Measurements from ENCODE around the gene P2RX3.
"Not testable (repeated sequence)": the region's sequence is repeated elsewhere in the genome, so short reads cannot be mapped to it uniquely, and the experiment has no call there.

P2RX3 gene

DNA sequence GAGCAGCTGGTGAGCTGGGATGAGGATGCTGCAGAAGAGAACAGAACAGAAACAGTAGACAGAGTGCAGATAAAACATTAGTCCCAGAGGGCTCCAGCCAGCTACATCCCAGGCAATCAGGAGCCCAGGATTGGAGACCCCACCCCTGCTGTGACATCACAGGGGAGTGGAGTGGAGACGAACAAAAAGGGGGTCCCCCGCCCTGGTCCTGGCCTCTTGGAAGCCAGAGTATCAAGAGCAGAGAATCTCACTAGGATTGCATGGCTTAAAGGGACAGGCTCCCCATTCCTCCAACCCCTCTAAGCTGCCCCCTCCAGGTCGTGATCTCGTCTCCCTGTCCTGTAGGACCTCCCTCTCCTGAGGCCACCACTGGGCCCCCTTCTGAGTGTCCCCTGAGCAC lies at the start of gene P2RX3:
TSS of gene P2RX3 (plus strand) at position 211 of the 400 bp plus-strand sequence. CDS start 199 bp downstream, outside the sequence.
- no peaks in the 10 kb centered on the region for H3K9me3 ChIP-seq (ENCODE audit: control insufficient read depth, insufficient read depth, low read length)
- peaks cover 25% of the 10 kb centered on the region for H3K4me1 ChIP-seq (ENCODE audit: insufficient read depth, low read length)
- H3K36me3 ChIP-seq (ENCODE audit: insufficient read depth, low read length): peaks cover 6% of the 10 kb centered on the region; the same call in 1 of the 2 replicates
- H3K9ac ChIP-seq (ENCODE audit: low read depth, low read length): no peak within 1 kb of the TSS

DNA sequence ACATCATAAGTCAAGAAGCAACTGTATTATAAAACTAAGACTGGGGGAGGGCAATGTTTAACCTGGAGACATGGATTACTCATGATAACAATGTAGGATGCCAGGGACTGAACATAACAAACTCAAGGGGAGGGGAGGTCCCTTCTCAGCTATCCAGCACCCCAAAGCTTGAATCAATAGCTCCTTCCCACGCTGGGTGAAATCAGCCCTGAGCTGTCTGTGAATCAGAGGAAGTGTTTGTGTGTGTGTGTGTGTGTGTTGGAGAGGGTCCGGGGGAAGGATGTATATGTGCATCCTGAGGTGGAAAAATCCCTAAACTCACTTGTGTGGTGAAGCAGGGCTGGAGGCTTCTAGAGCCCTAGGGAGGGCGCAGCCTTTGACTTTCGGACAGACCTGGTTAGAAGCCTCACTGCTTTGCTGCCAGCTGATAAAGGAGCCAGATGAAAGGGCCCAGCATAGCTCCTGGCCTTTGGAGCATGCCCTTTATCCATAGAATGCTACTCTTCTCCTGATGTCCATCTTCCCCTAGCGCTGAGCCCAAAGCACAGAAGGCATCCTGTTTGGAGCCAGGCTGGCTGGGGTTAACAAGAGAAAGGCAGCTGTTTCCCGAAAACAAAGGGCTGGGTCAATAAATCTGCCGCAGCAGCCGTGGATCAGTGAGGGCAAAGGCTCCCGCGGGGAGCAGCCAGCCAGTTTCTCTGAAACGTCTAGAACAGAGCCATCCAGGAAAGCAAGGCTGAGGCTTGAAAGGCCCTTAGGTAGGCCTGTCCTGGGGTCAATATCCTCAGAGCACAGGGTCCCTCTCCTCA lies 49.2 kb upstream of the P2RX3 start:
- Histone ChIP-seq H3K36me3 (ENCODE audit: insufficient read depth, low read length) (no peaks in the 10 kb centered on the region), H3K9ac (ENCODE audit: low read depth, low read length) (no peak overlapping the region), H3K9me3 (ENCODE audit: control insufficient read depth, insufficient read depth, low read length) (no peaks in the 10 kb centered on the region), H3K4me1 (ENCODE audit: insufficient read depth, low read length) (peaks cover 19% of the 10 kb centered on the region)

DNA sequence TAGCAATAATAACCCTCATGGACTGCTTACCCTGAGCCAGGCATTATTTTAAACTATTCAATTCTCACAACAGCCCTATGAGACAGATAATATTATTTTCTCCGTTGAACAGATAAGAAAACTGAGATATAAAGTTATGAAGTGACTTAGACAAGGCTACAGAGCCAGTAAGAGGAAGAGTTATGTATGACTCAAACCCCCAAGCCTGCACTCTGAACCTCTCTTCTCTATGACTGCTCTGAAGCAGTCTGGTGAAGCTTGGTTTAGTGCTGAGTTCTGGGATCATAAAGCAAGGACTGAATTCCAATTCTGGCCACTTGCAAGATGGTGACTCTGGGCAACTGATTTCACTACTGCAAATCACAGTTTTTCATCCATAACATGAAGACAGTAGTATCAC lies 47.9 kb upstream of the P2RX3 start:
- Histone ChIP-seq H3K9ac (ENCODE audit: low read depth, low read length) (no peak overlapping the region), H3K4me1 (ENCODE audit: insufficient read depth, low read length) (peaks cover 13% of the 10 kb centered on the region), H3K36me3 (ENCODE audit: insufficient read depth, low read length) (no peaks in the 10 kb centered on the region; the same call in 1 of the 2 replicates), H3K9me3 (ENCODE audit: control insufficient read depth, insufficient read depth, low read length) (no peaks in the 10 kb centered on the region)

DNA sequence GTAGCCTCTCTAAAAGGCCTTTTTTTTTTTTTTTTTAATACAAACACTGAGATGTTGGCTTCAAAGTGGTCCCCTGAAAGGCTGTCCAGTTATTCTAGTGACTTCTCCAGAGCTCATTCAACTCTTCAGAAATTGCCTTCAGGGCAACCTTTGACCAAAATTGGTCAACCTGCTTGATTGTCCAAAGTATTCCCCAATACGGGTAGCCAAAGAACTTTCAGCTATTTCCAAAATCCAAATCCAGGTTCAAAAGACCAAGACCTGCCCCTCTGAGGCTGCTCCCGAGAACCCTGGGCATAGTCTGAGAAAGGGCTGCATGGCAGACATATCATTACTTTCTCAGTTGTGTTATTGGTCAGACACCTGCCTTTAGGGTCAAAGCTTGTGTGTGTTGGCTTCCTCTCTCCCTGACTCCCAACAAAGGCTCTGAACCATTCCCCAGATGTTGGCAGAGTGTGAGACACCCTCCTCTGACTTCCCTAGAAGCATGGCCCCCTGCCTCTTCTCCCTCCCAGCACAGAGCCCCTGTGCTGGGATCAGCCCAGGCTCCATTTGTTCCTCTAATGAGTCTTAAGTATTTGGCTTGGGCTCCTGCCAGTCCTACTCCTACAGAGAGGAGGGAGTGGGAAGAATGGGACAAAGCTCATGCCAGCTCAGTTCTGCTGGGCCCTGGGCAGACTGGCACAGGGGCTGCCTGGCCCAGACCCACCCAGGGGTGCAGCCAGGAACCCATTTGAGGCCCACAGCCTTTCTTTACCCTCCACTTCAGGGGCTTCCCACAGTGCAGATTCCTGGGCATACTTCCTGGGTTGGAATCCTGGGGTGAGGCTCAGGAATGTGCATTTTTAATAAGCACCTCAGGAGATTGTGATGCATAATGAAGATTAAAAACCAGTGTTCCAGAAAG lies 43.7 kb upstream of the P2RX3 start:
- Histone ChIP-seq H3K9ac (ENCODE audit: low read depth, low read length) (no peak overlapping the region), H3K4me1 (ENCODE audit: insufficient read depth, low read length) (peaks cover 3% of the 10 kb centered on the region; the same call in 1 of the 2 replicates), H3K36me3 (ENCODE audit: insufficient read depth, low read length) (peaks cover 14% of the 10 kb centered on the region), H3K9me3 (ENCODE audit: control insufficient read depth, insufficient read depth, low read length) (no peaks in the 10 kb centered on the region)

DNA sequence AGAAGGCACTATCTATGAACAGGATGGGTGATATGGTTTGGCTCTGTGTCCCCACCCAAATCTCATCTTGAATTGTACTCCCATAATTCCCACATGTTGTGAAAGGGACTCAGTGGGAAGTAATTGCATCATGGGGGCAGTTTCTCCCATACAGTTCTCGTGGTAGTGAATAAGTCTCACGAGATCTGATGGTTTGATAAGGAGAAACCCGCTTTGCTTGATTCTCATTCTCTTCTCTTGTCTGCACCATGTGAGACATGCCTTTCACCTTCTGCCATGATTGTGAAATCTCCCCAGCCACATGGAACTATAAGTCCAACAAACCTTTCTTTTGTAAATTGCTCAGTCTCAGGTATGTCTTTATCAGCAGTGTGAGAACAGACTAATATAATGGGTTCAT lies 41.9 kb upstream of the P2RX3 start:
- H3K9ac ChIP-seq (ENCODE audit: low read depth, low read length); H3K9me3 ChIP-seq (ENCODE audit: control insufficient read depth, insufficient read depth, low read length); H3K4me1 ChIP-seq (ENCODE audit: insufficient read depth, low read length): not testable (repeated sequence)
- H3K36me3 ChIP-seq (ENCODE audit: insufficient read depth, low read length): peaks cover 30% of the 10 kb centered on the region

DNA sequence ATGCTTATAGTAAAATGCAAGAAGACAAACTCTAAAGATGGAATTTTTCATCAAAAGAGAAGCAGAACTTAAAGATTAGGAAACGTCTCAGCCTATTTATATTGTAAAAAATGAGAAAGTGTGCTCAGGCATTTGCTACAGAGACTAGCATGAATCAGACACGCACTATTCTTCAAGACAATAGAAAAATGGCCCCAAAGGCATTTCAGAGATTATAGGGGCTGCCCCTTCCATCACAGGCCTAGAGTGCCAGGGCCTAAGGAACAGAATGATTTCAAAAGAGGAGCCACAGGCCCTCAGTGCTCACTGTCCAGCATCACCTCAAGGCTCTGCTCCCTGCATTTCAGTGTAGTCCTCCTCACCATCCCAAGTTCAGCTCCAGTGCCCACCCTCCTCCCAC lies 40.9 kb upstream of the P2RX3 start:
- H3K36me3 ChIP-seq (ENCODE audit: insufficient read depth, low read length): peaks cover 37% of the 10 kb centered on the region
- H3K9ac ChIP-seq (ENCODE audit: low read depth, low read length): no peak overlapping the region
- no peaks in the 10 kb centered on the region for H3K4me1 ChIP-seq (ENCODE audit: insufficient read depth, low read length)
- H3K9me3 ChIP-seq (ENCODE audit: control insufficient read depth, insufficient read depth, low read length): no peaks in the 10 kb centered on the region

DNA sequence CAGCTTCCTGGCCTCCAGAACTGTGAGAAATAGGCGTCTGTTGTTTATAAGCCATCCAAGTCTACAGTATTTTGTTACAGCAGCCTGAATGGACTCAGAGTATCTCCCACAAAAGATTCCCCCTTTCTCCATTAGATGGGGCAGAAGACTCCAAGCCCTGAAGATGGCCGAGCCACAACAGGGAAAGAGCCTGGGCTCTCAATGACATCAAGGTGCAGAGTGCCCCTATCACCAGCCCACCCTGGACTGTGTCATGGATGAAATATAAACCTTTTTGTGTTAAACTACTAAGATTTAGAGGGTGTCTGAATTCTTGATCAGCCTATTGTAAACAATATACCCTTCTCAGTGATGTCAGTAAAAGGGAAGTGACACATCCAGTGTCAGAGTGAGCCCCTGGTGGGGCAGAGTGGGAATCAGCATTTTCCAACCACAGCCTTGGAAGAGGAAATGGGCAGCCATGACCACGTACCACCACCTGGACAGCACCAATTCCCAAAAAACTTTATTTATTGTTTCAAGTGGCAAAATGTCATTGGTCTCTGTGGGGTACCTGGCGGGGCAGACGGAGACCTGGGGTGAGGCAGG lies 38.9 kb upstream of the P2RX3 start:
- H3K9me3 ChIP-seq (ENCODE audit: control insufficient read depth, insufficient read depth, low read length): no peaks in the 10 kb centered on the region
- peaks cover 2% of the 10 kb centered on the region; the same call in 1 of the 2 replicates for H3K4me1 ChIP-seq (ENCODE audit: insufficient read depth, low read length)
- no peak overlapping the region for H3K9ac ChIP-seq (ENCODE audit: low read depth, low read length)
- peaks cover 37% of the 10 kb centered on the region for H3K36me3 ChIP-seq (ENCODE audit: insufficient read depth, low read length)

DNA sequence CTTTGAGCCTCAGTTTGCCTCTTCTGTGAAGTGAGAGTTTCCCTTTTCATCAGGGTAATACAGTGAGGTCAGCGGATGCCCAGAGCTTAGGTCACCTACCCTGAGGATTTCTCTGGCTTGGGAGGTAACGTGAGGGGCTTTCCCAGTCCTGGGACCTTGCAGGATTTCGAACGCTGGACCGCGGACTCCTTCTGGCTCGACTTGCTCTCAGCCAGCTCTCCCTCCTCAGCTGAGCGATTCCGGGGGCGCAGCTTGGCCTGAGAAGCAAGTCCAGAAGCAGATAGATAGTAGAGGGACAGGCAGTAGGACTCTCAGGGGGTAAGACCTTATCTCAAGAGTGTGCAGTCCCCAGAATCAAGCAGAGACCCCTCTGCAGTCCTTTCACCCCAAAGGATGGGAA lies 37.4 kb upstream of the P2RX3 start:
- Histone ChIP-seq H3K36me3 (ENCODE audit: insufficient read depth, low read length) (peaks cover 34% of the 10 kb centered on the region), H3K9me3 (ENCODE audit: control insufficient read depth, insufficient read depth, low read length) (no peaks in the 10 kb centered on the region), H3K9ac (ENCODE audit: low read depth, low read length) (no peak overlapping the region), H3K4me1 (ENCODE audit: insufficient read depth, low read length) (peaks cover 2% of the 10 kb centered on the region; the same call in 1 of the 2 replicates)

DNA sequence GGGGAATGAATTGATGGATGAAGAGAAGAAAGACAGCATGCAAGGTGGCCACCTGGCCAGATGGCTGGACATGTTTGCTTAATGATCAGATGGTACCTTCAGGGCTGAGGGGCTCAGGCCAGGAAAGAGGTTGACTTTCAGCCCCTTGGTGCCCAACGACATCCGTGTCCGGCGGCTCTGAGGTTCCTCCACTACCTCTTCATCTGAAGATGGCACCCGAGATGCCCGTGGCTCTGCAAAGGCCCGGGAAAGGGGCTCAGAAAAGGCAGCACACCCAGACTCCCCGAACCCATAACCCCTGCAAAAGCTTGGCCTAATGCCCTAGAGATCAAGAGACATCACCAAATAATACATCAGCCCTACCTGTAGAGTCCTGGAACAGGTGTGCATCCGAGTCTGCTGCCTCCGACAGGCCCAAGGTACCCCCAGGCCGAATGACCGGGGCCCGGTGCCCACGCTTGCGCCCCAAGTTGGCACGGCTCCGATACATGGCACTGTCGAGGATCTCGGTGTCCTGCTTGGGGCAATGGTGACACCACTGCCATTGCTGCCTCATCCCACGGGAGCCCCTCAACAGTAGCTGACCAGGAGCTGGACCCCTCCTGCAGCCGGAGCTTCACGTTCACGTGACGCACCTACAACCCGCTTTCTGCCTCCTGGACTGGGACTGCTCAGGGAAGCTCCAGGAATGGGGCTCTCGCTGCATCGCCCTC lies 36.3 kb upstream of the P2RX3 start:
- H3K36me3 ChIP-seq (ENCODE audit: insufficient read depth, low read length): peaks cover 34% of the 10 kb centered on the region
- H3K9ac ChIP-seq (ENCODE audit: low read depth, low read length): no peak overlapping the region
- H3K9me3 ChIP-seq (ENCODE audit: control insufficient read depth, insufficient read depth, low read length): no peaks in the 10 kb centered on the region
- H3K4me1 ChIP-seq (ENCODE audit: insufficient read depth, low read length): peaks cover 2% of the 10 kb centered on the region; the same call in 1 of the 2 replicates

DNA sequence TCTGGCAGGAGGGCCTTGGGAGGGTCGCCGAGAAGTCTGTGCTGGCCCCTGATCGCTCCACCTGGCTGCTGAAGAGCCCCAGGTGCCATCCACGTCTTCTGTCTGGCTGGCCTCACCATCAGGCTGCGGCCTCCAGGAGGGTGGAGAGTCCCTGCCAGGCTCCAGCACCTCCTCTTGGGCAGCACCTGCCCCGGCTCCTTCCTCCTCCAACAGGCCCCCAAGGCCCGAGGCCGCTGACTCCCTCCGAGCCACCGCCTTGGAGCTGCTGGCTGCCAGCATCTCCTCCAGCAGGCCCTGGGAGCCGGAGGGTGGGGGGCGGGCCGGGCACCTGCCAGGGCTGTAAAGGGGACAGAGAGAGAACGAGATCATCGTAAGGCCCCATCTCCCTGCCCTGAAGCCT lies 35.7 kb upstream of the P2RX3 start:
- Histone ChIP-seq H3K9ac (ENCODE audit: low read depth, low read length) (no peak overlapping the region), H3K36me3 (ENCODE audit: insufficient read depth, low read length) (peaks cover 38% of the 10 kb centered on the region), H3K4me1 (ENCODE audit: insufficient read depth, low read length) (peaks cover 6% of the 10 kb centered on the region; the same call in 1 of the 2 replicates), H3K9me3 (ENCODE audit: control insufficient read depth, insufficient read depth, low read length) (no peaks in the 10 kb centered on the region)

DNA sequence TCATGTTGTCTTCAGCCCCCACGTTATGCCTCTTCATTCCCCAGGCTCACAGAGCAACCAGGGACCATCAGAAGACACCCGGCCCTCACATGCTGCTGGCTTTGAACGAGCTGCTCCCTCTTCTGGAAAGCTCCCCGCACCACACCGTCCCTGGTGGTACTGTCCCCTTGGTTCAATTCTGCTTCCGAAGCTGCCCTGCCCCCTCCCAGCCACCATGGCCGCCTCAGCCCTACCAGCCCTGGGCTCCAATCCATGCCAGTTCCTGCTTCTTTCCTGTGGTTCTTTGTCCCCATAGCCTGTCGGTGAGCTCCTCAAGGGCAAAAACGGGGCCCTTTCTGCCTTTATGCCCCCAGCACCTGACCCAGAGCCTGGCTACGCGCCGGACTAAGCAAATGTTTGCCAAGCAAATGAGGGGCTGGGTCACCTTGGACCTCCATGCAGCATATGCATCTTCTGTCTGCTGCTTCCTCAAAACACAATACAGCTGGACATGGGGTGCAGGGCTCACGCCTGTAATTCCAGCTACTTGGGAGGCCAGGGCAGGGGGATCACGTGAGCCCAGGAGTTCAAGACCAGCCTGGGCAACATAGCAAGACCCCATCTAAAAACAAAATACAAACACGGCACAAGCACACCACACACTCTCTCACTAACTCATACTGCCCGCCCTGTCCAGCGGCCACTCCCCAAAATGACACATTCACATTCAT lies 34.7 kb upstream of the P2RX3 start:
- Histone ChIP-seq H3K9me3 (ENCODE audit: control insufficient read depth, insufficient read depth, low read length) (no peaks in the 10 kb centered on the region), H3K36me3 (ENCODE audit: insufficient read depth, low read length) (peaks cover 32% of the 10 kb centered on the region), H3K4me1 (ENCODE audit: insufficient read depth, low read length) (peaks cover 6% of the 10 kb centered on the region; the same call in 1 of the 2 replicates), H3K9ac (ENCODE audit: low read depth, low read length) (no peak overlapping the region)

DNA sequence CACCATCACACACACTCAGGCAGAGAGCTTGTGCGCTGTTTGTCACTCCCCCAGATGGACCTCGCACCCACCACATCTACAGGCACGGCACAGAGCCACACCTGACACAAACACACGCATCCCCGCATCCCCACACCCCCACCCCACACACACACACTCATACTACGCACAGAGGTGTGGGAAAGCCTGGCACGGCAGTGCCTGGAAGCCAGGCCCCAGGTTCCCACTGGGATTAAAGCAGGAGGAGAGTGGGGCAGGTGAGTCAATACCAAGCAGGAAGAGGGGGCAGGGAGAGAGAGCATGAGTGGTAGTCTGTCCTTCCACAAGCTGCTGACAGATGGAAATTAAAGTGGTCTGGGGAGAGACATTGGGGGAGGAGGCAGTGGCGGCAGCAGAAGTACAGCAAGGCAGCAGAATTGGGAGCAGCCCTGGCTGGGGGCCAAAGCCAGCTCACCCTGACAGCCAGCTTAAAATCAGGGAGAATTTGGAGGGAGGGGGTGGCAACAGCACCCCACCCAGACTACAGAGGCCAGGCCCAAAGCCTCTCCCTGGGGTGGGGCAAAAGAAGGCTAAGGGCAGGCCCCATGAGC lies 34.1 kb upstream of the P2RX3 start:
- Histone ChIP-seq H3K9ac (ENCODE audit: low read depth, low read length) (no peak overlapping the region), H3K9me3 (ENCODE audit: control insufficient read depth, insufficient read depth, low read length) (no peaks in the 10 kb centered on the region), H3K4me1 (ENCODE audit: insufficient read depth, low read length) (peaks cover 6% of the 10 kb centered on the region; the same call in 1 of the 2 replicates), H3K36me3 (ENCODE audit: insufficient read depth, low read length) (peaks cover 33% of the 10 kb centered on the region)

DNA sequence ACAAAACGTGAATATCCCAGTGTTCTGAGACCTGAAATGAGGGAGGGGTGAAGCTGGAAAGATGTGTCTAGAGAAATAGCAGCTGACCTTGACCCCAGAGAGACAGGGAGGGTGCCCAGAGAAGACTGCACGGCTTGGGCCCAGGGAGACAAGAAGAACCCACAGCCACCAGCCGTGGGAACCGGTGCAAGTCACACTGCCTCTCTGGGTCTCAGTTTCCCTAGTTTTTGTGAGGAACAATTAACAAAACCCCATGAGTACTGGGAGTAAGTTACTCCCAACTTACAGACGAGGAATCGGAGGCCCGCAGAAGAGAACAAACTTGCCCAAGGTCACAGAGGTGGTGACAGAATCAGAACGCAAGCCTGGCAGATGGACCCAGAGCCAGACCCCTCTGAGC lies 32.6 kb upstream of the P2RX3 start:
- Histone ChIP-seq H3K4me1 (ENCODE audit: insufficient read depth, low read length) (peaks cover 9% of the 10 kb centered on the region; the same call in 1 of the 2 replicates), H3K36me3 (ENCODE audit: insufficient read depth, low read length) (peaks cover 30% of the 10 kb centered on the region), H3K9me3 (ENCODE audit: control insufficient read depth, insufficient read depth, low read length) (no peaks in the 10 kb centered on the region), H3K9ac (ENCODE audit: low read depth, low read length) (no peak overlapping the region)
